PFSK-1 (cell line): ENCODE measurements around the gene MTG2.

Source experiments
- FOXP2 ChIP-seq: optimal IDR thresholded peaks from 2 replicates; pipeline ENCODE3; 2011; ENCODE audit warnings: borderline replicate concordance, control low read depth, inconsistent platforms; ENCODE audit not compliant: insufficient read depth; ENCODE audit errors: extremely low read length, extremely low read depth
- POLR2AphosphoS5 ChIP-seq: IDR thresholded peaks from 2 replicates; pipeline ENCODE4 v1.6.1; 2012; ENCODE audit warnings: low read depth, mild to moderate bottlenecking, control low read depth, low read length, moderate library complexity
- REST ChIP-seq, 2 experiments: IDR thresholded peaks; 2 replicates each; pipeline versions ENCODE4 v1.6.1 to v1.8.0; 2011 to 2012; ENCODE audit warnings: low read depth in 2 of 2, low read length in 2 of 2, control low read depth in 1 of 2, inconsistent platforms in 1 of 2, mild to moderate bottlenecking in 1 of 2, moderate library complexity in 1 of 2; ENCODE audit not compliant: insufficient read depth in 1 of 2
- SIN3A ChIP-seq: IDR thresholded peaks from 2 replicates; pipeline ENCODE4 v1.6.1; 2012; ENCODE audit warnings: mild to moderate bottlenecking, low read length, moderate library complexity, borderline replicate concordance; ENCODE audit not compliant: insufficient read depth
- TAF1 ChIP-seq: IDR thresholded peaks from 2 replicates; pipeline ENCODE4 v1.6.1; 2012; ENCODE audit warnings: low read length, control low read depth, borderline replicate concordance; ENCODE audit not compliant: insufficient read depth

The MTG2 gene

GRCh38 chr20:62162765-62163484 is 19.9 kb upstream of the MTG2 start:
- TF ChIP-seq FOXP2, result no peak
- TF ChIP-seq POLR2AphosphoS5, result no peak
- no peak for TF ChIP-seq TAF1
- no peak for TF ChIP-seq REST (IDR thresholded peaks at IDR 0.05; ENCODE audit: insufficient read depth in 1 of 2, low read depth in 2 of 2, low read length in 2 of 2)
- TF ChIP-seq SIN3A, result no peak

DNA sequence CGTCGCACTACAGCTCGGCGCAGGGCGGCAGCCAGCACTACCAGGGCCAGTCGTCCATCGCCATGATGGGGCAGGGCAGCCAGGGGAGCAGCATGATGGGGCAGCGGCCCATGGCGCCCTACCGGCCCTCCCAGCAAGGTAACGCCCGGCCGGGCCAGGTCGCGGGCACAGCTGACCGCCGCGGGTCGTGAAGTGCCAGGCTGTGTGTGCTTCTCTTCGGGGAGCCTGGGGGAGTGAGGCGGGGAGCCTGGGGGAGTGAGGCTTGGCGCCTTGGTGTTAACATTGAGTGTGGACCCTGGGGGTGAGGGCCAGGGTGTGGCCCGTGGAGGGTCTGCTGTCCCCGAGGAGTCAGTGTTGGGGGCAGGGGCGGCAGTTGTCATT is 19.4 kb upstream of the MTG2 start:
- TF ChIP-seq REST (IDR thresholded peaks at IDR 0.05; ENCODE audit: insufficient read depth in 1 of 2, low read depth in 2 of 2, low read length in 2 of 2) (no peak), TAF1 (no peak), FOXP2 (no peak), SIN3A (no peak), POLR2AphosphoS5 (no peak)

DNA sequence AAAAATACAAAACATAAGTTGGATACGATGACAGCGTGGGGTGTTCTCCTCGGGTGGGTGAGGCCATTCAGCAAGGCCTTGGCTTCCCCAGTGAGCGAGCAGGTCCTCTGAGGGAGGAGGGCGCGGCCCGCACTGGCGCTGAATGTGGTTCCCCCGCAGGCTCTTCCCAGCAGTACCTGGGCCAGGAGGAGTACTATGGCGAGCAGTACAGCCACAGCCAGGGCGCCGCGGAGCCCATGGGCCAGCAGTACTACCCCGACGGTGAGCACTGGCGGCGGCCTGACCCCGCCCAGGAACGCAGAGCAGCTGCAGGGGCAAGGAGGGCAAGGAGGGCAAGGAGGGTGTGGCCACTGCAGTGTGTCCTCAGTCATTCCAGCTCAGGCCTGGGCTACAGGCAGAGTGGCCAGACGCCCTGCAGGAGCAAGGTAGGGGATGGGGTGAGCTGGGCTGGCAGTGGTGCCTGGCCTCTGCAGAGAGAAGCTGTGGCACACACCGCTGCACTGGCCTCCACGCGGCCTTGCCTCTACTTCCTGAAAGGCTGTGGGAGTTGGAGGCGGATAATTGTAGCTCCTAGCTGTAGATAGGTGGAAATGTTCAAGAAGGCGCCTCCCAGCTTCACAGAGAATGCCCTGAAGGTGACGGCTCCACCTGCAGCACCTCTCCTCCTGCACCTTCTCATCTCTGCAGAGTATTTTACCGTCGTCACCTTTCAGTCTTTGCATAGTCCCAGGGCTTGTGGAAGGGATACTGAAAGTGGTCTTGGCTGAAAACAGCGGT is 18.7 kb upstream of the MTG2 start:
- no peak for TF ChIP-seq POLR2AphosphoS5
- no peak for TF ChIP-seq REST (IDR thresholded peaks at IDR 0.05; ENCODE audit: insufficient read depth in 1 of 2, low read depth in 2 of 2, low read length in 2 of 2)
- TF ChIP-seq FOXP2, result no peak
- TF ChIP-seq TAF1, result no peak
- no peak for TF ChIP-seq SIN3A

DNA sequence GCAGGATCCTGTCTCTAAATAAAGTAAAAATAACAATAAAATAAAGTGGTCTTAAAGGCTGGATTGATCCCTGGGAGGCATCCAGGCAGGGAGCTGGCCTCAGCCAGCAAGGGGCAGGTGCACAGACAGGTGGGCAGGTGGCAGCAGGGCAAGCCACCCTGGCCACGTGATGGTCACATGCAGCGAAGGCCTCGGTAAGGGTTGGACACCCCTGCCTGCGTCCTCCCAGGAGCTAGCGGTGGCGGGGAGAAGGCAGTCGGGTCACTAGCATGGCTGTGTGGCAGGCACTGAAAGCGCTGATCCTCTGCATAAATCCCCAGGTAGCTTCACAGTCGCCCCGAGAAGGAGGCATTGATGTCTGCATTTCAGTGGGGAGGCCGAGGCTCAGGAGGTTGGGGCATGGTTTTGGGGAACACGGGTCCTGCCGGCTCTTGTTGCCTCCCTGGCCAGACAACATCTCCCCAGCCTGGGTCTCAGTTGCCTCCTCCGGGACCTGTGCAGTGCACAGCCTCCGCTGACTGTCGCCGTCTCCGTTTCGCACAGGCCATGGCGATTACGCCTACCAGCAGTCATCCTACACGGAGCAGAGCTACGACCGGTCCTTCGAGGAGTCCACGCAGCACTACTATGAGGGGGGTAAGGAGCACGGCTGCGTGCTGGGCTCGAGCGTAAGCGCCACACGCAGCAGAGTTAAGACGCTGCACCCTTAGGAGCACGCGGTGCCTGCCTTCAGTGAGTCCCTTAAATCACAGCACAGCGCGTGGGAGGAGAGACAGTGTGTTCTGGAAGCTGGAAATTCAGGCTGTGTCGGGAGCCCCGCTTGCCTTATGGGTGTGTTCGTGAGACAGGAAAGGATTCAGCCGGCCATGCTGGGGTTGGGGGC is 17.7 kb upstream of the MTG2 start:
- TF ChIP-seq REST (IDR thresholded peaks at IDR 0.05; ENCODE audit: insufficient read depth in 1 of 2, low read depth in 2 of 2, low read length in 2 of 2), result no peak
- TF ChIP-seq POLR2AphosphoS5, result no peak
- no peak for TF ChIP-seq FOXP2
- TF ChIP-seq TAF1, result no peak
- TF ChIP-seq SIN3A, result no peak
